22Rv1 (cell line): Measurements from ENCODE around the gene VMP1.
A peak's percentile ranks its signal among the peaks of the same experiment; 100 is the strongest.

Experiments
- H3K27ac ChIP-seq: fragments of 450-650 bp; 2 replicates; pipeline ENCODE4 v1.5.1; 2017
- ZFX ChIP-seq: fragments of 450-650 bp; IDR thresholded peaks from 2 replicates; pipeline ENCODE4 v1.6.1; 2017; ENCODE audit warnings: antibody characterized with exemption, borderline replicate concordance
- TF ChIP-seq, protein P1 (sequence below): fragments of 450-650 bp; IDR thresholded peaks from 2 replicates; pipeline ENCODE4 v1.5.1; 2017; ENCODE audit warnings: mild to moderate bottlenecking

The VMP1 gene

GRCh38 chr17:59829217-59830006 is 122.0 kb downstream of the VMP1 start:
- H3K27ac ChIP-seq: peak overlapping the region; percentile 61
- no peak for TF ChIP-seq ZFX
- TF ChIP-seq, protein P1, sequence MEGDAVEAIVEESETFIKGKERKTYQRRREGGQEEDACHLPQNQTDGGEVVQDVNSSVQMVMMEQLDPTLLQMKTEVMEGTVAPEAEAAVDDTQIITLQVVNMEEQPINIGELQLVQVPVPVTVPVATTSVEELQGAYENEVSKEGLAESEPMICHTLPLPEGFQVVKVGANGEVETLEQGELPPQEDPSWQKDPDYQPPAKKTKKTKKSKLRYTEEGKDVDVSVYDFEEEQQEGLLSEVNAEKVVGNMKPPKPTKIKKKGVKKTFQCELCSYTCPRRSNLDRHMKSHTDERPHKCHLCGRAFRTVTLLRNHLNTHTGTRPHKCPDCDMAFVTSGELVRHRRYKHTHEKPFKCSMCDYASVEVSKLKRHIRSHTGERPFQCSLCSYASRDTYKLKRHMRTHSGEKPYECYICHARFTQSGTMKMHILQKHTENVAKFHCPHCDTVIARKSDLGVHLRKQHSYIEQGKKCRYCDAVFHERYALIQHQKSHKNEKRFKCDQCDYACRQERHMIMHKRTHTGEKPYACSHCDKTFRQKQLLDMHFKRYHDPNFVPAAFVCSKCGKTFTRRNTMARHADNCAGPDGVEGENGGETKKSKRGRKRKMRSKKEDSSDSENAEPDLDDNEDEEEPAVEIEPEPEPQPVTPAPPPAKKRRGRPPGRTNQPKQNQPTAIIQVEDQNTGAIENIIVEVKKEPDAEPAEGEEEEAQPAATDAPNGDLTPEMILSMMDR: no peak

GRCh38 chr17:59830007-59830630 is 122.7 kb downstream of the VMP1 start:
- peak overlapping the region; percentile 61 for H3K27ac ChIP-seq

GRCh38 chr17:59830846-59831486 is 123.5 kb downstream of the VMP1 start:
- peak overlapping the region; percentile 61; the same call in 1 of the 2 replicates for H3K27ac ChIP-seq

More at GRCh38 chr17:59830007-59830630, 122.7 kb downstream of the VMP1 start:
- TF ChIP-seq ZFX: no peak
- TF ChIP-seq, protein P1: no peak

GRCh38 chr17:59832883-59833379 is 125.5 kb downstream of the VMP1 start:
- no peak overlapping the region for H3K27ac ChIP-seq

More at GRCh38 chr17:59830846-59831486, 123.5 kb downstream of the VMP1 start:
- no peak for TF ChIP-seq ZFX
- TF ChIP-seq, protein P1: no peak

DNA sequence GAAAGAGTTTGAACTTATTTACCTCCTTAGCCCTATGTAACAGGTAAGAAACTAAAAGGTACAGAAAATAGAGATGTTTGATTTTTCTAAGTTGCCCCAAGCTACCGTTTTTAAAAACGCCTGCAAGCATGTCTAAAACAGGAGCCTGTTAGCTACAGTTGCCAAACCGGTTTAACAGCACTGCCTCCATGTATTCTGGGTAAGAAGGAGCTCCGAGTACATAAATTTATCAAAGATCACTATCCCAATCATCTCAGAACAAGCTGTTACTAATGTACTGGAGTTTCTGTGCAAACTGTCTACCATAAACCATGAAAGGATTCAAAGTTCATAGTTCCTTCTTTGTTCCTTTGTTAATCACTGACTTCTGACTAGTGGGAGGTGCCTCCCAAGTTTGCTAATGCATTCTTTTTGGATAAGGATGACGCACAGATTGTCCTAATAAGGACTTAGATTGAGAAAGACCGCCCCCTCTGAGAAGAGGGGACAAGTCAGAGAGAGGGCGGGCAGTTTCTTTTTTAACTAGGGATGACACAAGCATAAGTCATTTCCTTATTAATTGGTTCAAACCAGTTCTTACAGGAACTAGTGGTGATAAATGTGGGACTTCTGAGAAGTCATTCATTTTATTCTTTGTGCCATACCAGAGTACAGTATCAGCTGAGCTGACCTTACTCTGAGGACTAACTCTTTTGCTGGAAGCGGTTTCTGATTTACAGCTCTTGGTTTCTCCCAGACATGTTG is 130.0 kb downstream of the VMP1 start:
- H3K27ac ChIP-seq: peak overlapping the region; percentile 100
- TF ChIP-seq ZFX: no peak
- TF ChIP-seq, protein P1: no peak

More at GRCh38 chr17:59832883-59833379, 125.5 kb downstream of the VMP1 start:
- TF ChIP-seq, protein P1: no peak
- no peak for TF ChIP-seq ZFX

- no peak for TF ChIP-seq ZFX
- TF ChIP-seq, protein P1: no peak
- H3K27ac ChIP-seq: peak overlapping the region; percentile 100
Measured at GRCh38 chr17:59838052-59838916, 130.8 kb downstream of the VMP1 start.
